HG02798 (cell line): ENCODE results near the gene PINLYP.
"Not testable (repeated sequence)": the region's sequence is repeated elsewhere in the genome, so short reads cannot be mapped to it uniquely, and the experiment has no call there.

Experiments
- ATAC-seq: cut with Tn5 transposase; IDR thresholded peaks from one replicate; pipeline ENCODE4 v1.9.1; 2021; ENCODE audit warnings: mild to moderate bottlenecking; ENCODE audit not compliant: unreplicated experiment, poor library complexity

The PINLYP gene

GRCh38 chr19:43547926-43548325 lies 27.7 kb upstream of the PINLYP start:
- ATAC-seq: not testable (repeated sequence)

GRCh38 chr19:43548706-43549105 lies 26.9 kb upstream of the PINLYP start:
- ATAC-seq: no peak

GRCh38 chr19:43551399-43552197 lies 24.0 kb upstream of the PINLYP start:
- ATAC-seq: no peak

- ATAC-seq: no peak
Observed at GRCh38 chr19:43552198-43552450, 23.5 kb upstream of the PINLYP start.

- ATAC-seq: no peak
Observed at GRCh38 chr19:43552616-43553015, 23.0 kb upstream of the PINLYP start.

GRCh38 chr19:43553656-43554055 lies 21.9 kb upstream of the PINLYP start:
- no peak for ATAC-seq

- ATAC-seq: no peak
Observed at GRCh38 chr19:43554317-43554895, 21.2 kb upstream of the PINLYP start.

GRCh38 chr19:43555185-43555770 lies 20.3 kb upstream of the PINLYP start:
- no peak for ATAC-seq

- no peak for ATAC-seq
Observed at GRCh38 chr19:43560687-43561086, 14.9 kb upstream of the PINLYP start.

GRCh38 chr19:43561139-43561970 lies 14.2 kb upstream of the PINLYP start:
- no peak for ATAC-seq

- ATAC-seq: no peak
Observed at GRCh38 chr19:43562226-43562697, 13.3 kb upstream of the PINLYP start.

- ATAC-seq: peak; percentile 69
Observed at GRCh38 chr19:43562698-43563241, 12.8 kb upstream of the PINLYP start.

GRCh38 chr19:43563816-43564457 lies 11.7 kb upstream of the PINLYP start:
- ATAC-seq: no peak

- ATAC-seq: no peak
Observed at GRCh38 chr19:43564800-43565199, 10.8 kb upstream of the PINLYP start.

- no peak for ATAC-seq
Observed at GRCh38 chr19:43569657-43570056, 5.9 kb upstream of the PINLYP start.

- no peak for ATAC-seq
Observed at GRCh38 chr19:43570174-43570791, 5.3 kb upstream of the PINLYP start.

GRCh38 chr19:43572171-43572588 lies 3.4 kb upstream of the PINLYP start:
- no peak for ATAC-seq

GRCh38 chr19:43574424-43575155 lies 1.0 kb upstream of the PINLYP start:
- no peak for ATAC-seq
